NCI-H524 (cell line): ENCODE data around the gene DMD.

Experiments used
- DNase-seq, 2 experiments: peaks; one replicate each; lab custom pipeline; 2025; lab: John Stamatoyannopoulos, UW

Gene DMD

DNA sequence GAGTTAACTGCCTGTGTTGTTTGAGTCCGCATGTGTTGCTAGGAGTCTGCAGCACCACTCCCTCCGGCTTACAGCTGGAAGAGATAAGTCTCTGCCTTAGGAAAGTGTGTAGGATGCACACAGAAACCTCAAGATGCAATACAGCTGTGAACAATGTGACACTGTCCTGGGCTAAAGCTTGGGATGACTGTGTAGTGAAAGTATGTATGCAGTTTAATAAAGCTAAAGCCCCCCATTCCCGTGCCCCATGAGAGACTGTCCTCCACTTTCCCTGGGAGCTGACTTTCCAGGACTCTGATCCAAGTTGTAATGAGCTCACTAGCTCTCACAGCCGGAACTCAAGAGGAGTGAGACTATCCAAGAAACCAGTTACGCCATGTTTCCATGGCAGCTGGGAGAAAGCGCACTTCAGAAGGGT, 1982.9 kb downstream of the DMD start:
- no peak for DNase-seq

DNA sequence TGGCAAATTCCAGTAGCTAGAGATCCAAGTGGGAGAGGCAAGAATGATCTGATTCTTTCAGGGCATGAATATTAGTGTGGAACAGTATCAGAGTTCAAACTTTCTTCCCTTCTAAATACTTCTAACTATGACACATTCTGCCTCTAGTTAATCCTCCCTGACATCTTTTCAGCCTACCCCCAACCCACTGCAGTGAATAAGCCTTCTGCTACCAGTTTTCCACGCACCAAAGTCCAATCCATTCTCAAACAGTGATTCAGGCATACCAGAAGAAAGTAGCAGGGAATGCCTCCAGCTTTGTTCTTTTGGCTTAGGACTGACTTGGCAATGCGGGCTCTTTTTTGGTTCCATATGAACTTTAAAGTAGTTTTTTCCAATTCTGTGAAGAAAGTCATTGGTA, 1984.1 kb downstream of the DMD start:
- no peak for DNase-seq

DNA sequence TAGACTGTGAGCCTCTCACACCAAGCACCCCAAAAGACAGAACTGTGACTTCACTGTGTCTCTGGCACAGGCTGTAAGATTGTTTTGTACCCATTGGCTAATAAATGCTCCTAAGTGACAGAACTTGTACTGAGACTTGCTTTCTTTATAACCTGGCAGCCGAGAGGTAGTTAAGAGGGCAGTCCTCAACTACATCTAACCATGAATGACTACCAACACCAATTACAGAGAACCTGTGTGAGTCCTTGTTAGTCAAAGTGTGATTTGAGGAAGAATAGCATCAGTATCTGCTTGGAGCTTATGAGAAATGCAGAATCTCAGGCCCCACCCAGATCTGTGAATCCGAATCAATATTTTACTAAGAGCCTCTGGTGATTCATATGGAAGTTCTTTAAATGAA, 1985.5 kb downstream of the DMD start:
- DNase-seq, result no peak

DNA sequence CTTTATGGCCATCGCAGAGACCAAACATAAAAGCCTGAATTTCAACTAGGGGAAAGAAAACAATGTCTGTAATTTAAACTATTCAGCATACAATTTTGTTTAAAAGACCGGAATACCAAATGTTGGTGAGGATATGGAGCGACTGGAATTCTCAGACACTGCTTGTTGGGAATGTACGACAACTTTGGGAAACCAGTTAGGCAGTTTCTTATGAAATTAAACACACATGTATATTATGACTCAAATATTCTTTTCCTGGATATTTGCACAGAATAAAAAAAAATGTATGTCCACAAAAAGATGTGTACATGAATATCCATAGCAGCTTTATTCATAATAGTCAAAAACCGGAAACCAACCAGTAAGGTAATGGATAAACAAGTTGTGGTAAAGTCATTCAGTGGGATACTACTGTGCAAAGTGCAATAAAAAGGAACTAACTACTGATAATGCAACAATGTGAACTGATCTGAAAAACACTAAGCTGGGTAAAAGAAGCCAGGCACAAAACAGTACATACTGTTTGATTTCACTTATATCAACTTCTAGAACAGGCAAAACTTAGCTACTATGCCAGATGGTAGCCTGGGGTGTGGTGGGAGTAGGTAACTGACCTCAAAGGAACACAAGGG, 1986.9 kb downstream of the DMD start:
- DNase-seq, result no peak

DNA sequence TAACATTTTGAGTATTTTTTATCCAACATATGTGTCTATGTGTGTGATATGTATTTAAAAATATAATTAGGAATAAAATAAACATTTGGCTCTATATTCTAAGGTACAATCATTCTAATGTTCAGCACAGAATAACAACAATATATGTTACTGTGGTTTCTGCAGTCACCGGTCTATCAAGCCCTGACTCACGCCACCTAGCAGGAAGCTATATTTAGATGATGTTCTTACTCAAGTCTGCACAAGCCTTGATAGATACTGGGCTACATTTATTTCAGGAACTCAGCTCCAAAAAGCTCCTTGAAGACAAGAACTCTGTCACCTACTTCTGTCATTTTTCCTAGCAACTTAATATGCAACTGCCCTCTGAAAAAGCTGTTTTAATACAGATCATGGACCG, 1987.5 kb downstream of the DMD start:
- DNase-seq, result no peak

DNA sequence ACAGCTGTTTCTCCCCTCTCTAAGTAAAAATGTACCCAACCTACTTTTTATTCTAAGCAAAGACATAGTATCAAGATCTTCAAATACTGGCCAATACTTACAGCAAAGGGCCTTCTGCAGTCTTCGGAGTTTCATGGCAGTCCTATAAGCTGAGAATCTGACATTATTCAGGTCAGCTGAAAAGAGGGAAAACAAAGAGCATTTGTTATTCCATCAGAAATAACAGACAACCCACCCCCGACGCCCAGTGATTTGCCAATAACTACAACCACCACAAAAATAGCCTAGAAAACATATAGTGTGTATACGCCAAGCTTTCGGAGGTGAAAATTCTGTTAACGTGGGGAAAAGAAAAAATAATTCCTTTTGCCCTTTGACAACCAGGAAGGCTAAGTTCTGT, 1988.4 kb downstream of the DMD start:
- DNase-seq, result no peak

DNA sequence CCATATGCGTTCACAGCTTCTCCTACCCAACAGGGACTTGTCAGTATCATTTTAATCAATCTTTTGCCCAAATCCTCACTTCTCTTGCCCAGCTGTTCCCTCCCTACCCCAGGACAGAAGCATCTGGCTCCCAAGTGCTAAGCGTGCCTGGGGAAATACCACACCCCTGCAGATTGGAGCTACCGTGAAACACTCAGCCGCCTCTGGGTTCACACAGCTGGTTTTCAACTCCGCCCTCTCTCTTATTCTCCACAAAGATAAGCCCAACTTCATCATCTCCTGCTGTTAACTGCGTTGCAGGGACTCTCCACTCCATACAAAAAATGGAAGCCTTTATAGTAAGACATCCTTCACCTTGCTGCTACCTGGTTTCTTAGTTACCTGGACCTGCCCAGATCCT, 1992.2 kb downstream of the DMD start:
- DNase-seq, result no peak

DNA sequence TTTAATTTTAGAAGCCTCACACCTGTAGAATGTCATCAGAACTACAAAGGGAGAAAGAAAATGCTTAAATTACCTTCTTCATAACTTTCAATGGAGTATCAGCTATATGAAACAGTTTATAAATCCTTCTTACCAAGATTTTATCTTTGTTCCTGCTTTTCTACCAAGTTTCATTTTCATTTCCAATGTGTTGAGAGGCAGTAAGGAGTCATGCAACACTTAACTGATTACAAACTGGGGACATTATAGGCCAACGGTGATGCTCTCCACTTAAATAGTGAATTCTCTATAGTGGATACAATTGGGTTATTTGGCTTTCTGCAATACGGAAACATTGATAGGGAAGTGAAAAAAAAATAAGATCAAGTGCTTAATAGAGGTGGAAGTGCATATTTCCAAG, 1994.3 kb downstream of the DMD start:
- DNase-seq, result no peak

DNA sequence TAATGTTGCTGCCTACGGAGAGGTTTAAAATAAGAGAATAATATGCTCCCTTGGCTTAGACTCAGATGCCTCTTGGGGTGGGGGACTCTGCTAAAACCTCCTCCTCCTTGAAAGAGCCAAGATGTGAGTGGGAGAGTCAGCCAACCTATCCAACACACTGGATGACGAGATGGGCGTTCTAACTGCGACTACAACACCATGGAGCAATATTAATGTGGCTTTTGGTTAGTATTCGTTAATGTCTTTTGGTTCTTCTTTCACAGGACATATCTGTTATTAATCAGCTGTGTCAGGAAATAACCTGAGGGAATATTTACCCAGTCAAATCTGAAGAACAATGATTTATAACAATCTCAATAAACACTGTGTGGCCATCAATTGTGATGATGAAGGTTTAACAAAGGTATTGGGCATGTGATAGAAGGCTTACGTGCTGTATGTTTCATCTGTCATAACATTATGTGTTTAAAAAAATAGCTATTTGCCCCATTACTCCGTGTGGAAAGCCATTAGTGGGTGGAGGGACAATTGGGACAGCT, 1996.0 kb downstream of the DMD start:
- DNase-seq, result no peak

DNA sequence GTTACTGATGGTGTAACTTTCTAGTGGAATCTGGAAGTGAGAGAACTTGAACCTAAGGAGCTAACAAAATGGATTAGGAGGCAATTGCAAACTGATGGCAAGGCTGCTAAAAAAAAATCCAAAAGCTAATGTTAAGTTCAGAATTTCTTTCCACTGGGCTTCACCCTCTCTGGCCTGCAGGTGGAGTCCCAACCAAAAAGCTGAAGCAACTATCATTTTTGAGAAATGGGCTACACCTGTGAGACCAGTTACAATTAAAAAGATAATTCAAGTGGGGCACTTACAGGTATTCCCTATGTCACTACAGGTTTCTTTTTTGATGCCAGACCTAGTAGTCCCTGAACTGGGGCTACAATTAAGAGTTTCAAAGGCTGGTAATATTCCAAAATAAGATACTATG, 1997.4 kb downstream of the DMD start:
- DNase-seq, result no peak

DNA sequence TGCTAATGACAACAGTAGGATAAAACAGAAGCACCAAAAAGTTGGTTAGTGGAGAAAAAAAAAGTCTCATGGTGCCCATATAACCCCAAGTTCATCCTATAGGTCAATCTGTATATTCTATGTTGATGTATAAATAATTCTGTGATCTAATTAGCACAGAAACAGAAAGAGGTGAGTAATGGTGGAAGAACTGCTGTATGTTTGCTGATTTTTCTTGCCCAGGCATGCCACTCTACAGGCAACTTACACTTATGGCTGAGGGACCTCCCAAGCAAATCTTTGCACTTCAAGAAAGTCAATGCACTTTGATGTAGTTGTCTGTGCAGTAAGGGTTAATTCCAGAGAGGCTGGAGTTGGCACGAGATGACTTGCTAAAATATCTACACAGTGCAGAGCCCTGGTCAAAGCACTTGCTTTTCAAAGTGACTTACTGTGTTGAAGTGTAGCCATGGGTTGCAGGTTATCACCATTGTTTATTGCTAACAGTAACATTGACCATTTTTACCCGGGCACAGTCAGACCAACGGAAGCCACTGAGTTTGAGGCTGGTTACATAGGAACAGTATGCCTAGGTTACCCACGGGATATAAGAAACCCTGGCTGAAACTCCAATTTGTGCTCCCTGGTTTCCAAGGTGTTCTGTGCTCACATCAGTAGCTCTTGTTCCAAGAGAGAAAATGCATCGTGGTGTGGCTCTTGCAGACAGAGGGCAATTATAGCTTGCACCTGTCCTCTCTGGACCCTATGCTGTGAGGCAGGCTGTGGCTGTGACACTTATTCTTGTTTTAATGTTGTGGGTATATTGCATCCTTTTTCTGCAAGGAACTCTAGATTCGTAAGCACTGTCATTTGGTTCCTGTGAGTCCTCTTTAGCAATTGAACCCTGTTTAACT, 1998.2 kb downstream of the DMD start:
- DNase-seq, result no peak

DNA sequence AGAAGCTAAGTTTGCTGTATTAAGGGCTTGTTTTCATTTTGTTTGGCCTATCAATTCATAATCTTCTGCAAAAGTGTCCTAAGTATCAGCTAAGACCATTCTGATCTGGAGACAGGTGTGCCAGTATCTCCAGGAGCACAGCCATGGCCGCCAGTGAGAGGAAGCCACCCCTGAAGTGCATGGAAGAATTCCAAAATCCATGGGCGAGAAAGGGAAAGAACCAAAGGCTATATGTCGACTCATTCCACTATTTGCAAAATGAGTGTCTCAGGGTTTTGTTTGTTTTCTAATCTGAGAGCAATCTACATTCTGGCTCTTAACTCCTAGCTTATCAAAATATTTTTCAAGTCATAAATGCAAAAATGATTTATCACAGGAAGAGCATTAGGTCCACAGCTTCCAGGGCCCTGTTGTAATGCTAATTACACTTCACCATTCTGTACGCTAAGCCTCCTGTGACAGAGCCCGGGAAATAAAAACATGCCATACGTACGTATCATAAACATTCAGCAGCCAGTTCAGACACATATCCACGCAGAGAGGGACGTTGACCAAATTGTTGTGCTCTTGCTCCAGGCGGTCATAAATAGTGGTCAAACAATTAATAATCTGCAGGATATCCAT, 2002.2 kb downstream of the DMD start:
- DNase-seq, result no peak

DNA sequence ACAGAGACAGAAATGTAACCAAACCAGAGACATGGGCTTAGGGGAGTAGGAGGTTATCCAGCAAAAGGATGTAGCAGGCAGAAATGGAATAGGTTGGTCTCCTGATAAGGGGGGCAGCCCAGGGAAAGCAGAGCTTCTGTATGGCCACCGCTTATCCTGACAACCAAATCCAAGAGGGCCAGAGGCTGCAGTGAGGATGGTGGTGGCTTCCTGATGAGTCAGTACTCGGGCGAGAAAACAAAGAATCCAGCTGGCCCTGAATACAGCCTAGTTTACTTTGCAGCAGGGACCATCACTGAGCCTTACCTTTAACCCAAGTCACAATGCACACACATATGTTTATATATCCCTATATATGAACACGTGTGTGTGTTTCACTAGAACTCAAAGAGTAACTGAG, 2009.8 kb downstream of the DMD start:
- DNase-seq, result no peak

DNA sequence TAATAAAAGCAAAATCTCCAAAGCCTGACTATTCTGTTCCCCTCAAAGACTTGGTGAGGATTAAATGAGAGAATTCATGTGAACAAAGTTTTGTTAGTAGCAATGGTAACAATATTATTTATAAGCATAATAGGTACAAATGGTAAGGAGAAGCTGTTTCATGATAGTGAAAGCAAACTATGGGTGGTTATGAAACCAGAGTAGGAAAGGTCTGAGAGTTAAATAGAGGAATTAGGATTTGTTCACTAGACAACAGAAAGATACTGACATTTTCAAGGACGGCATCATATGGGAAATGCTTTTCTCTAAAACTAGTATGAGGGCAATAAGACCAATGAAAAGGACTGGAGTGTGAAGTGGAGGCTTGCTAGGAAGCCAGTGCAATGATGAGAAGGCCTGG, 2010.9 kb downstream of the DMD start:
- no peak for DNase-seq

DNA sequence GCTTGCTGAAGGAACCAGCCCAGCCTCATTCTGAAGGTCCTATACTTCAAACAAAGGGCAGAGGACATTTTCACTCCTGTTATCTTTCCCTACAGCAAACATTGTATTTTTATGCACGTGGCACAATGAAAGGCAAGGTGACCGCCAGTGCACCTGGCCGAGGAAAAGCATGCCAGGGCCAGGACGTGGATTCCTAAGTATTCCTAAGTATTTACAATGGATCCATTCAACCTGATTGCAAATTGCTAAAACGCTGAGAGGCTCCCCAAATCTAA, 2011.6 kb downstream of the DMD start:
- no peak for DNase-seq

DNA sequence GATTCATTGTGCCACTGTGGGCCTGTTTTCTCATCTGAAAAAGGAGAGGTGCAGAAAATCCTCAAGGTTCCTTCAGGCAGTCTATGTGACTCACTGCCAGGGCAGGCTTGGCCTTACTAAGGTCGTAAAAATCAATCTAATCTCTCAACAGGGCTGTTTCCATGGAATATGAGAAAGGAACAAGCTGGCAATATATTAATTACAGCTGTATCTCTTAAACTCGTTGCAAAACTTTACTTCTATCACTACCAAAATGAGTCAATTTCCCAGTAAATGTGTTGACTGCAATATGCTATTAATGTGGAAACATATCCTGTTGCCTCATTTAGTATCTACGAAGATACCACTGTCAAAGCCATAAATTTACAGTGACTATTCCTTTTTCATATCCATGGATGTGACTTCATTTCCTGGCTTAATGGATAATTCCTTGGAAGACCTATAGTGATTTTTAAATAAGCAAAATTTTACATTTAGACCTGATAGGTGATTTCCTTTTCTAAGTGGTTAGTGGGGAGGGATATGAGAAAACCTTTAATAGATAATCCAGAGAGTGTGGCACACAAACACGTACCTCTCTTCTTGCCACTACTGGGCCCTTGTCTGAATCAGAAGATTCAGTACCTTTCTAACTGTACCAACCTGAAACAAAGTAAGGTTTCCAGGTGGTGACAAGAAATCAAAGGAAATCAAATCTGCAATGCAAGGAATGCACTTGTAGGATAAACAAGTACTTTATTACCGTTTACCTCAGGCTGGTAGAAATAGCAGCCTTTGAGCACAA, 2012.1 kb downstream of the DMD start:
- DNase-seq, result no peak

DNA sequence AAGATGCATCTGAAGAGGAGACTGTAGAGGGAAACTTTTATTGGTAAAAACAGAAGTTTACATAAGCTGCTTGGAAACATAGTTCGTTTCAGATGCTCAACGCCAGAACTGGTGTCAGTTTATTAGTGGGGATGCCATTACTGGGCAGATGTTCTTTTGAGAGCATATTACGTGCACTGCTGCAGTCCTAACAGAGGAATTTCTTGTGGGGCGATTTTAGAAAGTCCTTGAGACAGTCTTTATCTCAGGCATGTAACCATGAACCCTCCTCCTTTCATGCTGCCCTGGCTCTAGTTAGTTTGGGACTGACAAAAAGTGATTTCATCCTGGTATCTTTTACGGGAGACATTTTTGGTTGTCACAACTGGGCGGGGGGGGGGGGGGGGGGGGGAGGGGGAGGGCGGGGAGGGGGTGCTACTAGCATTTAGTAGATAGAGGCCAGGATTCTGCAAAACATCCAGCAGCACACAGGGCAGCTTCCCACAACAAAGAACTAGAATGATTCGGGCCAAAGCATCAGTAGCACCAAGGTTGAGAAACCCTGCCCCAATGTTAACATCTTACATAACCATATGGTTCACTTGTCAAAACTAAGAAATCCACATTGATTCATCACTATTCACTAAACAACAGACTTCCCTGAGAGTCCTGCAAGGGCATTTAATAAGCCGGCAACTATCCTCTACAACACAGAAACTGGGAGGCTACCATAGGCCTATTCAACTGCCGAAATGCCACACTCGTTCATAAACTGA, 2021.0 kb downstream of the DMD start:
- no peak for DNase-seq

DNA sequence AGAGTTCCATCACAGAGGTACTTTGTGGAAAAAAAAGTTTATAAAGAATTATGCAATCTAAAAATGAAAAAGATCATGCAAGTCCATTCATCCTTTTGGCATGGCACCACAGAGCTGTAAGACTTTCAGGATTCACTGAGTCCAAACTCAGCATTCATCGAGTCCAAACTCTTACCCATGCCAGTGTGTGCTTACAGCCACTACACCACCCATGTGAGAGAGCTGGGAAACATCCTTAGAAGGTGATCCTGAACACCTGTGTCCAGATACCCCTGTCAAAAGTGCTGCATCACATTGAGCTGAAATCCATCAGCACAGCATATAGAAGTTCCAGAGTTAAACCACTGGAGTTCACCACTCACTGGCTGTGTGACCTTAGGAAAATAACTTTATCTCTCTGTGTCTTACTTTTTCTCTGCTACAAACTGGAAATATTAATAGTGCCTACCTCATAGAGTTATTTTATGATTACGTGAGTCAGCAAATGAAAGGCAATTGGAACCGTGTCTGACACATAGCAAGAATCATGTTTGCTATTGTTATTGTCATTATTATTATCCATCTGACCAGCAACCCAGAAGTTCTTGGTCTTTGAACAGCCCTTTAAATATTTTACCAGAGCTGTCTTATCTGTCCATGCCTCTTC, 2024.5 kb downstream of the DMD start:
- DNase-seq, result no peak

DNA sequence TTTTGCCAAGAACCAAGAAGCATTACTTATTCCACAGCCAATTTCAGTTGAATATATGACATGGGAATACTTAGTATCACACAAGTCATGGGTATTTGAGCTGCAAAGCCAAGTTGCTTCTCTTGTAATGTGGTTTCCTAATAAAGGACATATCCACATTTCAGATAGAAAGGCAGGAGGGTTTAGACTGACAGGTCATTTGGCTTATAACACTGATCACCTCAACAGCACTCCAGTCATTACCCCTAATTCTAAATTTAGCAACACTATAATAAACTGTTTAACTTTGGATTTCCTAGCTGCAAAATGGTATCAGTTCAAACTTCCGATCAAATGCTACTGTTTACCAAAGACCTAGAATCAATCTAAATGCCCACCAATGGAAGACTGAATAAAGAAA, 2025.5 kb downstream of the DMD start:
- DNase-seq, result no peak

DNA sequence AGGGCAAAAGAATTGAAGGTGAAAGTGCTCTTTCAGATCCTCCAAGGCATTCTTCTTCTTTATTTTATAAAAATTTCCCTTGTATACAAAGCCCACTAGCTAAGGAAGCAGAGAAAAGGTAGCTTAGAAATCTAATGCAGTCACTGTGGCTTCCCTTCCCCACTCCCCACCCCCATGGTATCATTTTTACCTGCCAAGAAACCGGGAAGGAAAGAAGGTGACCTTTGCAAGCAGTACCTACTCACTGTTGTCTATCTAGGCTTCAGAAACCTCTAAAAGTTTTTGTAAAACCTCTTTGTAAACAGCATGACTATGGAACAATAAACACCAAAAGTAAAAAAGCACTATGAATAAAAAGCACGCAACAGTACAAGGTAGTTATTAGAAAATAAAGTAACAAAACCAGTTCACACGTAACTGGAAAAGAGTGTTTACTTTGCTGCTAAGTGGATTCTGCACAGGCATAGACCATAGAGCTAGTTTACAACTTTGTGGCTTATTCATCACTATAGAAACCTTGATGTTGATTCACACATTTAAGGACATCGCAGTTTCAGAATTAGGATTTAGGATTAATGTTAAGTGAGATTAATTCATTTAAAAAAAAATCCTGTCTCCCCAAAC, 2029.9 kb downstream of the DMD start:
- DNase-seq, result no peak

DNA sequence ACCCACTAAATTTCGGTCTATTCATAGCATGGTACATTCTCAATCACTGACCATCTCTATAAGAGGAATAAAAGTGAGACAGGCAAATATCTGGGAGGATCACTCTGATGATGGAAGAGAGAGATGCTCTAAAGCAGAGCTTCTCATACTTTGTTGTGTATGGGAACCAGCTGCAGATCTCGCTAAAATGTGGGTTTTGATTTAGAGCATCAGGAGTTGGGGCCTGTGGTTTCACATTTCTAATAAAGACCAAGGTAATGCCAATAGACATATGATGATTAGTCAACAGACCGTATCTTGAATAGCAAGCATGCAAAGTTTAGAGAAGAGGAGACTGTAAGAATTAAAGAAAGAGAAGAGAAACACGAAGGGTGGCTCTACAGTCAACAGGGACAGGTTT, 2032.1 kb downstream of the DMD start:
- no peak for DNase-seq
